GM23338 (cell line): ENCODE data around the gene DNAJC6. TPM values are rescaled to one million over a fixed set of nuclear protein-coding genes. Genes with fewer than 3 reads are reported as not detected.

Source experiments
- ATAC-seq: fragments of 200-7000 bp; cut with Tn5 transposase; 3 replicates; pipeline ENCODE4 v1.9.1; 2020
- DNase-seq: peaks from one replicate; pipeline ENCODE4 v3.0.0-alpha.2; 2015; ENCODE audit warnings: low spot score
- H2AFZ ChIP-seq: fragments of 200-600 bp; sonication (generic); 2 replicates; pipeline ENCODE4 v1.8.0; 2016; ENCODE audit warnings: antibody characterized with exemption, mild to moderate bottlenecking, moderate library complexity
- H3F3A ChIP-seq: fragments of 200-600 bp; sonication (generic); replicated peaks from 2 replicates; pipeline ENCODE4 v1.8.0; 2017; ENCODE audit warnings: antibody characterized with exemption, mixed run types, low read depth
- H3K27ac ChIP-seq: fragments of 200-600 bp; sonication (generic); 2 replicates; pipeline ENCODE4 v1.6.1; 2016; ENCODE audit warnings: low read depth
- H3K27me3 ChIP-seq: fragments of 200-600 bp; sonication (generic); 2 replicates; pipeline ENCODE4 v1.8.0; 2016; ENCODE audit warnings: mild to moderate bottlenecking, mixed run types, moderate library complexity; ENCODE audit not compliant: insufficient read depth
- H3K36me3 ChIP-seq: fragments of 200-600 bp; sonication (generic); 2 replicates; pipeline ENCODE4 v1.8.0; 2016; ENCODE audit warnings: mild to moderate bottlenecking; ENCODE audit not compliant: insufficient read depth
- H3K4me1 ChIP-seq: fragments of 200-600 bp; sonication (generic); 2 replicates; pipeline ENCODE4 v1.8.0; 2016; ENCODE audit warnings: mild to moderate bottlenecking, moderate library complexity; ENCODE audit not compliant: insufficient read depth
- H3K4me2 ChIP-seq: fragments of 200-600 bp; sonication (generic); 2 replicates; pipeline ENCODE4 v1.7.1; 2017; ENCODE audit warnings: mixed run types
- H3K4me3 ChIP-seq: fragments of 200-600 bp; sonication (generic); 2 replicates; pipeline ENCODE4 v1.6.1; 2016; ENCODE audit warnings: mixed run types
- H3K79me2 ChIP-seq: fragments of 200-600 bp; sonication (generic); replicated peaks from 2 replicates; pipeline ENCODE4 v1.8.0; 2017; ENCODE audit warnings: mild to moderate bottlenecking; ENCODE audit not compliant: insufficient read depth
- H3K9me2 ChIP-seq: fragments of 200-600 bp; sonication (generic); 2 replicates; pipeline ENCODE4 v1.8.0; 2017; ENCODE audit not compliant: insufficient read depth
- H4K20me1 ChIP-seq: fragments of 200-600 bp; sonication (generic); replicated peaks from 2 replicates; pipeline ENCODE4 v1.8.0; 2017; ENCODE audit warnings: mild to moderate bottlenecking; ENCODE audit not compliant: insufficient read depth
- H3K27ac Mint-ChIP-seq: 2 replicates; pipeline ENCODE4 v1.8.0; 2020; ENCODE audit warnings: inconsistent platforms, mild to moderate bottlenecking, moderate library complexity, mixed read lengths
- H3K27me3 Mint-ChIP-seq: 3 replicates; pipeline ENCODE4 v1.8.0; 2022; ENCODE audit warnings: low read depth, mild to moderate bottlenecking, moderate library complexity, mixed read lengths, inconsistent platforms; ENCODE audit not compliant: insufficient read depth, poor library complexity
- H3K36me3 Mint-ChIP-seq: 3 replicates; pipeline ENCODE4 v1.8.0; 2021; ENCODE audit warnings: low read depth, mild to moderate bottlenecking, inconsistent platforms, moderate library complexity, mixed read lengths
- H3K4me1 Mint-ChIP-seq: 3 replicates; pipeline ENCODE4 v1.8.0; 2020; ENCODE audit warnings: mild to moderate bottlenecking, inconsistent platforms, mixed read lengths
- H3K4me3 Mint-ChIP-seq: 3 replicates; pipeline ENCODE4 v1.8.0; 2021; ENCODE audit warnings: moderate library complexity, mild to moderate bottlenecking, inconsistent platforms, mixed read lengths
- H3K9me3 Mint-ChIP-seq: 3 replicates; pipeline ENCODE4 v1.8.0; 2020; ENCODE audit warnings: moderate library complexity, mild to moderate bottlenecking, inconsistent platforms, mixed read lengths
- CTCF ChIP-seq, 2 experiments: fragments of 200-600 bp in 1 of 2; sonication (generic) in 1 of 2; conservative IDR thresholded peaks; 2 replicates each; pipeline versions ENCODE4 v1.5.1 to v1.6.1; 2016 to 2017; ENCODE audit warnings: antibody characterized with exemption in 2 of 2, low read depth in 2 of 2, mild to moderate bottlenecking in 2 of 2, moderate library complexity in 1 of 2
- ETS1 ChIP-seq: IDR thresholded peaks from 2 replicates; pipeline ENCODE4 v1.6.1; 2016; ENCODE audit warnings: antibody characterized with exemption
- EZH2 ChIP-seq: fragments of 200-600 bp; sonication (generic); IDR thresholded peaks from one replicate; pipeline ENCODE4 v1.8.0; 2017; ENCODE audit warnings: antibody characterized with exemption, mild to moderate bottlenecking, low read depth; ENCODE audit not compliant: unreplicated experiment
- EZH2phosphoT487 ChIP-seq: fragments of 200-600 bp; sonication (generic); IDR thresholded peaks from one replicate; pipeline ENCODE4 v1.8.1; 2018; ENCODE audit warnings: antibody characterized with exemption; ENCODE audit not compliant: unreplicated experiment
- JUNB ChIP-seq: IDR thresholded peaks from one replicate; pipeline ENCODE4 v1.6.1; 2016; ENCODE audit warnings: antibody characterized with exemption; ENCODE audit not compliant: unreplicated experiment
- POLR2AphosphoS5 ChIP-seq: IDR thresholded peaks from 2 replicates; pipeline ENCODE4 v1.6.1; 2016; ENCODE audit warnings: antibody characterized with exemption, low read depth
- REST ChIP-seq: IDR thresholded peaks from one replicate; pipeline ENCODE4 v1.6.1; 2018; ENCODE audit warnings: antibody characterized with exemption; ENCODE audit not compliant: unreplicated experiment
- STAT1 ChIP-seq: IDR thresholded peaks from one replicate; pipeline ENCODE4 v1.6.1; 2016; ENCODE audit warnings: antibody characterized with exemption; ENCODE audit not compliant: unreplicated experiment
- ZNF114 ChIP-seq: fragments of 250-450 bp; sonication (Bioruptor Pico); IDR thresholded peaks from 2 replicates; pipeline ENCODE4 v1.5.0; 2020; ENCODE audit warnings: mild to moderate bottlenecking, moderate library complexity
- ZNF331 ChIP-seq: fragments of 250-450 bp; sonication (Bioruptor Pico); IDR thresholded peaks from 2 replicates; pipeline ENCODE4 v1.5.0; 2020; ENCODE audit warnings: low read depth, mild to moderate bottlenecking, moderate library complexity
- ZNF462 ChIP-seq: fragments of 250-450 bp; sonication (Bioruptor Pico); IDR thresholded peaks from 2 replicates; pipeline ENCODE4 v1.5.0; 2020; ENCODE audit warnings: mild to moderate bottlenecking, moderate library complexity
- polyA plus RNA-seq: library from polyadenylated mRNA; unstranded; fragments of >200 nt; fragmentation: Nextera tagmentation; extraction: Ambion mirVana; gene quantifications from 2 replicates; pipeline ENCODE4 v1.2.1, GENCODE V29; 2016
- total RNA-seq: library from RNA; depleted of rRNA; stranded (reverse); fragments of >200 nt; shearing (Covaris generic); gene quantifications from 2 replicates; pipeline ENCODE4 v1.2.3, GENCODE V29; 2014

DNAJC6 gene
- total and polyA plus RNA-seq, 2 experiments from 2014 or later = 2.4 to 7.4 TPM

GRCh38 chr1:65425006-65425405, 115.7 kb downstream of the DNAJC6 start:
- peak overlapping the region; percentile 94 for H3K27ac ChIP-seq
- peaks cover 42% of the 10 kb centered on the region for H3K79me2 ChIP-seq
- DNase-seq (no peak), ATAC-seq (no peak)
- TF ChIP-seq EZH2 = no peak
- no peak for TF ChIP-seq REST
- no peak for TF ChIP-seq ETS1
- TF ChIP-seq EZH2phosphoT487 = no peak
- no peak for TF ChIP-seq STAT1
- no peak for TF ChIP-seq ZNF331 (CRISPR knock-in tag)
- no peak for TF ChIP-seq POLR2AphosphoS5
- no peak for TF ChIP-seq JUNB
- no peak for TF ChIP-seq ZNF114 (CRISPR knock-in tag)
- no peak for TF ChIP-seq ZNF462 (CRISPR knock-in tag)
- no peak for TF ChIP-seq CTCF (conservative IDR thresholded peaks at IDR 0.05; ENCODE audit: low read depth in 2 of 2)
- peaks cover 22% of the 10 kb centered on the region for H3K4me1 ChIP-seq
- H3K9me2 ChIP-seq = no peaks in the 10 kb centered on the region
- H3K27me3 ChIP-seq = no peaks in the 10 kb centered on the region
- no peak overlapping the region for H3K4me3 Mint-ChIP-seq
- peak overlapping the region; percentile 28; the same call in 1 of the 2 replicates for H3K4me2 ChIP-seq
- H3K36me3 Mint-ChIP-seq = peaks cover 13% of the 10 kb centered on the region
- H3K9me3 Mint-ChIP-seq = no peaks in the 10 kb centered on the region
- no peaks in the 10 kb centered on the region for H4K20me1 ChIP-seq
- H3K36me3 ChIP-seq = no peaks in the 10 kb centered on the region
- no peak overlapping the region for H2AFZ ChIP-seq
- peaks cover 3% of the 10 kb centered on the region for H3K27me3 Mint-ChIP-seq
- no peak overlapping the region for H3K4me3 ChIP-seq
- no peaks in the 10 kb centered on the region for H3F3A ChIP-seq
- H3K4me1 Mint-ChIP-seq = peaks cover 26% of the 10 kb centered on the region
- no peak overlapping the region; the same call in 1 of the 2 replicates for H3K27ac Mint-ChIP-seq
